ENCODE data around the gene HADH.
A peak's percentile ranks its signal among the peaks of the same experiment; 100 is the strongest.

HADH gene

GRCh38 chr4:107987916-107988762 lies 1.6 kb upstream of the HADH start:
- no peak for DNase-seq (ENCODE audit: low spot score)
- in situ Hi-C loops (cut with MboI; ENCODE audit: low sequenced_read_pairs, unreplicated experiment), result no loop called here

DNA sequence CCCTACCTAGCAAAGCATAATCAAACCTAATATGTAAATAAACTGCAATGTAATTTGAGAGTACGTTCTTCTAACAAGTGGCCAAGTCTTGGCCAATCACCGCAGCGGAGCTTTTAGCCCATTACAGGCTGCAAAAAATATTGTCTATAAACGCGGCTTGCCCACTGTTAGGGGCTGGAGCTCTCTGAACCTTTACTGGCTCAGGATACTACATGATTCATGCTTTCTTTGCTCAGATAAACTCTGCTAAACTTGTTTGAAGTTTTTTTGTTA lies 990 bp upstream of the HADH start:
- no peak for DNase-seq (ENCODE audit: low spot score)

More at GRCh38 chr4:107987916-107988762, 1.6 kb upstream of the HADH start:
- TF ChIP-seq, protein P1, sequence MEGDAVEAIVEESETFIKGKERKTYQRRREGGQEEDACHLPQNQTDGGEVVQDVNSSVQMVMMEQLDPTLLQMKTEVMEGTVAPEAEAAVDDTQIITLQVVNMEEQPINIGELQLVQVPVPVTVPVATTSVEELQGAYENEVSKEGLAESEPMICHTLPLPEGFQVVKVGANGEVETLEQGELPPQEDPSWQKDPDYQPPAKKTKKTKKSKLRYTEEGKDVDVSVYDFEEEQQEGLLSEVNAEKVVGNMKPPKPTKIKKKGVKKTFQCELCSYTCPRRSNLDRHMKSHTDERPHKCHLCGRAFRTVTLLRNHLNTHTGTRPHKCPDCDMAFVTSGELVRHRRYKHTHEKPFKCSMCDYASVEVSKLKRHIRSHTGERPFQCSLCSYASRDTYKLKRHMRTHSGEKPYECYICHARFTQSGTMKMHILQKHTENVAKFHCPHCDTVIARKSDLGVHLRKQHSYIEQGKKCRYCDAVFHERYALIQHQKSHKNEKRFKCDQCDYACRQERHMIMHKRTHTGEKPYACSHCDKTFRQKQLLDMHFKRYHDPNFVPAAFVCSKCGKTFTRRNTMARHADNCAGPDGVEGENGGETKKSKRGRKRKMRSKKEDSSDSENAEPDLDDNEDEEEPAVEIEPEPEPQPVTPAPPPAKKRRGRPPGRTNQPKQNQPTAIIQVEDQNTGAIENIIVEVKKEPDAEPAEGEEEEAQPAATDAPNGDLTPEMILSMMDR (IDR thresholded peaks at IDR 0.05; ENCODE audit: borderline replicate concordance, control extremely low read depth, extremely low read depth, insufficient read depth, missing control alignments), result no peak

GRCh38 chr4:107989162-107989536 lies 540 bp upstream of the HADH start:
- TF ChIP-seq, protein P1 (IDR thresholded peaks at IDR 0.05; ENCODE audit: borderline replicate concordance, control extremely low read depth, extremely low read depth, insufficient read depth, missing control alignments), result no peak
- no peak for DNase-seq (ENCODE audit: low spot score)
- in situ Hi-C loops (cut with MboI; ENCODE audit: low sequenced_read_pairs, unreplicated experiment), result no loop called here

More for the DNA sequence above, 990 bp upstream of the HADH start:
- TF ChIP-seq, protein P1 (IDR thresholded peaks at IDR 0.05; ENCODE audit: borderline replicate concordance, control extremely low read depth, extremely low read depth, insufficient read depth, missing control alignments), result no peak
- in situ Hi-C loops (cut with MboI; ENCODE audit: low sequenced_read_pairs, unreplicated experiment), result no loop called here

- no peak for DNase-seq (ENCODE audit: low spot score)
- TF ChIP-seq, protein P1 (IDR thresholded peaks at IDR 0.05; ENCODE audit: borderline replicate concordance, control extremely low read depth, extremely low read depth, insufficient read depth, missing control alignments), result no peak
- in situ Hi-C loops (cut with MboI; ENCODE audit: low sequenced_read_pairs, unreplicated experiment), result no loop called here
These were observed 2.4 kb downstream of the HADH start for GRCh38 chr4:107991945-107992630.

DNA sequence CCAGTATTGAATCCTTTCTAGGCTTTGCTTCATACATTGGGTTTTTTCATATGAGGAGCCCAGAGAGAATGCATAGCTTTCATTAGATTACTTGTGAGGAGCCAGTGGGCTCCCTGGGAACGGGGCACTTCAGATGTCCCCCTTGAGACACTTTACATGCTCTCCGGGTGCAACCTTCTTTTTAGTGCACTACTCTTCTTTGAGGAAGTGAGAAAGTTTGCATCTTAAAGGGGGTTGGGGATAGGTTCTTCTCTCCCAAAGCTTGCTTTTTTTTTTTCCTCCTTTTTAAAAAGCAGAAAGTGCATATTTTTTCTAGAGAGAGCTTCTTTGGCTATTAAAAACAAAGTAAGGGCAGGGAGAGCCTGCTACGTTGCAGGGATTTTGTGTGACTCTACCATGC lies 4.3 kb downstream of the HADH start:
- TF ChIP-seq, protein P1 (IDR thresholded peaks at IDR 0.05; ENCODE audit: borderline replicate concordance, control extremely low read depth, extremely low read depth, insufficient read depth, missing control alignments), result no peak
- peak; percentile 51 for DNase-seq (ENCODE audit: low spot score)
- in situ Hi-C loops (cut with MboI; ENCODE audit: low sequenced_read_pairs, unreplicated experiment), result no loop called here

DNA sequence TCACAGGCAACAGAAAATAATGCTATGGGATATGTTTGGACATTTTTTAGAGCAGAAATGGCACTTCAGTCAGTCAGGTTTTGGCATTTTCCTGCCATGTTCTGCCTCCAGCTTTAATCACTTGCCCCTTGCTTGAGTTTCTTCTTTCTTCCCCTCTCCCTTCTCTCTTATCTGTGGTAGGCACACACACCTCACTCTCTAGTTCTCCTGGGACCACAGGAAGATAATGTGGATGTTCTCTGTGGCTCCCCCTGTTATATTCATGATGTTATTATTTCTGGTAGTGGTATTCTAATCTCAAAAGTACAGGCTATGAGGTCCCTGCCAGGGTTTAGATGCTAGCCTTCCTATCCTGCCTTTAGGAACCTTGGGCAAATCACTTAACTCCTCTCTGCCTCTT lies 5.2 kb downstream of the HADH start:
- in situ Hi-C loops (cut with MboI; ENCODE audit: low sequenced_read_pairs, unreplicated experiment), result no loop called here
- no peak for DNase-seq (ENCODE audit: low spot score)
- TF ChIP-seq, protein P1 (IDR thresholded peaks at IDR 0.05; ENCODE audit: borderline replicate concordance, control extremely low read depth, extremely low read depth, insufficient read depth, missing control alignments), result no peak
